H1 (cell line): ENCODE results near the gene TRIM6. TPM values are rescaled to one million over a fixed set of nuclear protein-coding genes. Genes with fewer than 3 reads are reported as not detected.

Experiments
- CEBPB ChIP-seq: IDR thresholded peaks from 2 replicates; pipeline ENCODE4 v1.6.1; 2012; ENCODE audit warnings: low read depth, low read length
- EGR1 ChIP-seq: IDR thresholded peaks from 2 replicates; pipeline ENCODE4 v1.6.1; 2011; ENCODE audit warnings: low read depth, low read length, borderline replicate concordance
- HDAC2 ChIP-seq, 2 experiments: fragments of 300-600 bp in 1 of 2; sonication (generic) in 1 of 2; IDR thresholded peaks; 2 replicates each; pipeline ENCODE4 v1.6.1; 2011 to 2012; ENCODE audit warnings: low read depth in 2 of 2, low read length in 2 of 2, mild to moderate bottlenecking in 2 of 2, moderate library complexity in 2 of 2, borderline replicate concordance in 1 of 2, inconsistent platforms in 1 of 2
- HDAC6 ChIP-seq: IDR thresholded peaks from one replicate; pipeline ENCODE4 v1.7.1; 2012; ENCODE audit warnings: low read depth, mild to moderate bottlenecking, inconsistent platforms, low read length, moderate library complexity
- JUN ChIP-seq: IDR thresholded peaks from 2 replicates; pipeline ENCODE4 v1.6.1; 2011; ENCODE audit warnings: low read depth, mild to moderate bottlenecking, improper control_type of control experiment, low read length
- KDM4A ChIP-seq: IDR thresholded peaks from one replicate; pipeline ENCODE4 v1.7.1; 2012; ENCODE audit warnings: low read depth, mild to moderate bottlenecking, moderate library complexity, low read length, inconsistent platforms; ENCODE audit not compliant: severe bottlenecking
- MAFK ChIP-seq: IDR thresholded peaks from 2 replicates; pipeline ENCODE4 v1.6.1; 2012; ENCODE audit warnings: low read depth, mild to moderate bottlenecking, improper control_type of control experiment, low read length
- SAP30 ChIP-seq: fragments of 300-600 bp; sonication (generic); IDR thresholded peaks from 2 replicates; pipeline ENCODE4 v1.7.1; 2012; ENCODE audit warnings: low read length, moderate library complexity, mild to moderate bottlenecking, inconsistent platforms; ENCODE audit not compliant: insufficient read depth, insufficient replicate concordance
- TAF7 ChIP-seq: optimal IDR thresholded peaks from 2 replicates; pipeline ENCODE3; 2011; ENCODE audit warnings: low read depth, mild to moderate bottlenecking, inconsistent platforms, low read length, moderate library complexity, borderline replicate concordance
- TBP ChIP-seq: IDR thresholded peaks from 2 replicates; pipeline ENCODE4 v1.6.1; 2011; ENCODE audit warnings: low read depth, low read length, improper control_type of control experiment
- ZNF274 ChIP-seq: IDR thresholded peaks from 2 replicates; pipeline ENCODE4 v1.7.0; 2012; ENCODE audit warnings: low read length, borderline replicate concordance; ENCODE audit errors: extremely low read depth
- polyA plus RNA-seq, 7 experiments: library from polyadenylated mRNA; depleted of rRNA in 3 of 7; stranded (reverse) in 5 of 7; unstranded in 2 of 7; fragments of >200 nt in 5 of 7; fragments of 200-250 nt in 2 of 7; gene quantifications; 1 replicate in 5 of 7; 2 replicates in 1 of 7; 4 replicates in 1 of 7; pipeline versions ENCODE4 v1.2.1 to v1.2.3, GENCODE V29; 2011 to 2013; ENCODE audit warnings: missing spikeins in 2 of 7, mixed read lengths in 2 of 7
- total RNA-seq: library from RNA; stranded (reverse); fragmentation: NEBNext Ultra II Directional; extraction: Animal tissue kit (Norgen Biotek cat#: 25700); gene quantifications from 2 replicates; pipeline ENCODE4 v1.2.1, GENCODE V29; 2021
- TF ChIP-seq, protein P1 (sequence below): fragments of 300-600 bp; sonication (generic); IDR thresholded peaks from 2 replicates; pipeline ENCODE4 v1.7.1; 2012; ENCODE audit warnings: low read length, moderate library complexity, mild to moderate bottlenecking, inconsistent platforms; ENCODE audit not compliant: insufficient replicate concordance

Gene TRIM6
- total and polyA plus RNA-seq, 2 of the 8 experiments (the other 6 are each of a cell fraction or from before 2014, with no cell fraction given) = 21.6 to 23.3 TPM

DNA sequence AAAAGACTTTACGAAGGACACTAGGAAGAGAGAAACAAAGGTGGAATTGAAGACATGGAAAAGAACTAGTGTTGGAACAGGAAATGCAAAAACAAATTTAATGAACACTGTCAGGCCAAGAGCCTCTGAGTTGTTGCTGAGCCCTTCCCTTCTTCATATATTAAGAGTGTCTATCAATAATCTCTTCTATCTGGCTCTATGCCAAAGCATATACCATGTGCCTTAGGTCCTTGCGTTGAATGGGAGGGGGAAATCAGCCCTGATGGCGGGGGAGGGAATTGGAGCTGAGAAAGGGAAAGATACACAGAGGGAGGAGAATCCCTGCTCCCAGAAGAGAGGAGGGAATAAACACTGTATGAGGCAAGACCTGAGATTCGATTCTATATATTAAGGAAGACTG lies 21.3 kb upstream of the TRIM6 start (continued):
- TF ChIP-seq, protein P1, sequence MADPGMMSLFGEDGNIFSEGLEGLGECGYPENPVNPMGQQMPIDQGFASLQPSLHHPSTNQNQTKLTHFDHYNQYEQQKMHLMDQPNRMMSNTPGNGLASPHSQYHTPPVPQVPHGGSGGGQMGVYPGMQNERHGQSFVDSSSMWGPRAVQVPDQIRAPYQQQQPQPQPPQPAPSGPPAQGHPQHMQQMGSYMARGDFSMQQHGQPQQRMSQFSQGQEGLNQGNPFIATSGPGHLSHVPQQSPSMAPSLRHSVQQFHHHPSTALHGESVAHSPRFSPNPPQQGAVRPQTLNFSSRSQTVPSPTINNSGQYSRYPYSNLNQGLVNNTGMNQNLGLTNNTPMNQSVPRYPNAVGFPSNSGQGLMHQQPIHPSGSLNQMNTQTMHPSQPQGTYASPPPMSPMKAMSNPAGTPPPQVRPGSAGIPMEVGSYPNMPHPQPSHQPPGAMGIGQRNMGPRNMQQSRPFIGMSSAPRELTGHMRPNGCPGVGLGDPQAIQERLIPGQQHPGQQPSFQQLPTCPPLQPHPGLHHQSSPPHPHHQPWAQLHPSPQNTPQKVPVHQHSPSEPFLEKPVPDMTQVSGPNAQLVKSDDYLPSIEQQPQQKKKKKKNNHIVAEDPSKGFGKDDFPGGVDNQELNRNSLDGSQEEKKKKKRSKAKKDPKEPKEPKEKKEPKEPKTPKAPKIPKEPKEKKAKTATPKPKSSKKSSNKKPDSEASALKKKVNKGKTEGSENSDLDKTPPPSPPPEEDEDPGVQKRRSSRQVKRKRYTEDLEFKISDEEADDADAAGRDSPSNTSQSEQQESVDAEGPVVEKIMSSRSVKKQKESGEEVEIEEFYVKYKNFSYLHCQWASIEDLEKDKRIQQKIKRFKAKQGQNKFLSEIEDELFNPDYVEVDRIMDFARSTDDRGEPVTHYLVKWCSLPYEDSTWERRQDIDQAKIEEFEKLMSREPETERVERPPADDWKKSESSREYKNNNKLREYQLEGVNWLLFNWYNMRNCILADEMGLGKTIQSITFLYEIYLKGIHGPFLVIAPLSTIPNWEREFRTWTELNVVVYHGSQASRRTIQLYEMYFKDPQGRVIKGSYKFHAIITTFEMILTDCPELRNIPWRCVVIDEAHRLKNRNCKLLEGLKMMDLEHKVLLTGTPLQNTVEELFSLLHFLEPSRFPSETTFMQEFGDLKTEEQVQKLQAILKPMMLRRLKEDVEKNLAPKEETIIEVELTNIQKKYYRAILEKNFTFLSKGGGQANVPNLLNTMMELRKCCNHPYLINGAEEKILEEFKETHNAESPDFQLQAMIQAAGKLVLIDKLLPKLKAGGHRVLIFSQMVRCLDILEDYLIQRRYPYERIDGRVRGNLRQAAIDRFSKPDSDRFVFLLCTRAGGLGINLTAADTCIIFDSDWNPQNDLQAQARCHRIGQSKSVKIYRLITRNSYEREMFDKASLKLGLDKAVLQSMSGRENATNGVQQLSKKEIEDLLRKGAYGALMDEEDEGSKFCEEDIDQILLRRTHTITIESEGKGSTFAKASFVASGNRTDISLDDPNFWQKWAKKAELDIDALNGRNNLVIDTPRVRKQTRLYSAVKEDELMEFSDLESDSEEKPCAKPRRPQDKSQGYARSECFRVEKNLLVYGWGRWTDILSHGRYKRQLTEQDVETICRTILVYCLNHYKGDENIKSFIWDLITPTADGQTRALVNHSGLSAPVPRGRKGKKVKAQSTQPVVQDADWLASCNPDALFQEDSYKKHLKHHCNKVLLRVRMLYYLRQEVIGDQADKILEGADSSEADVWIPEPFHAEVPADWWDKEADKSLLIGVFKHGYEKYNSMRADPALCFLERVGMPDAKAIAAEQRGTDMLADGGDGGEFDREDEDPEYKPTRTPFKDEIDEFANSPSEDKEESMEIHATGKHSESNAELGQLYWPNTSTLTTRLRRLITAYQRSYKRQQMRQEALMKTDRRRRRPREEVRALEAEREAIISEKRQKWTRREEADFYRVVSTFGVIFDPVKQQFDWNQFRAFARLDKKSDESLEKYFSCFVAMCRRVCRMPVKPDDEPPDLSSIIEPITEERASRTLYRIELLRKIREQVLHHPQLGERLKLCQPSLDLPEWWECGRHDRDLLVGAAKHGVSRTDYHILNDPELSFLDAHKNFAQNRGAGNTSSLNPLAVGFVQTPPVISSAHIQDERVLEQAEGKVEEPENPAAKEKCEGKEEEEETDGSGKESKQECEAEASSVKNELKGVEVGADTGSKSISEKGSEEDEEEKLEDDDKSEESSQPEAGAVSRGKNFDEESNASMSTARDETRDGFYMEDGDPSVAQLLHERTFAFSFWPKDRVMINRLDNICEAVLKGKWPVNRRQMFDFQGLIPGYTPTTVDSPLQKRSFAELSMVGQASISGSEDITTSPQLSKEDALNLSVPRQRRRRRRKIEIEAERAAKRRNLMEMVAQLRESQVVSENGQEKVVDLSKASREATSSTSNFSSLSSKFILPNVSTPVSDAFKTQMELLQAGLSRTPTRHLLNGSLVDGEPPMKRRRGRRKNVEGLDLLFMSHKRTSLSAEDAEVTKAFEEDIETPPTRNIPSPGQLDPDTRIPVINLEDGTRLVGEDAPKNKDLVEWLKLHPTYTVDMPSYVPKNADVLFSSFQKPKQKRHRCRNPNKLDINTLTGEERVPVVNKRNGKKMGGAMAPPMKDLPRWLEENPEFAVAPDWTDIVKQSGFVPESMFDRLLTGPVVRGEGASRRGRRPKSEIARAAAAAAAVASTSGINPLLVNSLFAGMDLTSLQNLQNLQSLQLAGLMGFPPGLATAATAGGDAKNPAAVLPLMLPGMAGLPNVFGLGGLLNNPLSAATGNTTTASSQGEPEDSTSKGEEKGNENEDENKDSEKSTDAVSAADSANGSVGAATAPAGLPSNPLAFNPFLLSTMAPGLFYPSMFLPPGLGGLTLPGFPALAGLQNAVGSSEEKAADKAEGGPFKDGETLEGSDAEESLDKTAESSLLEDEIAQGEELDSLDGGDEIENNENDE = no peak
- TF ChIP-seq TAF7 = no peak
- TF ChIP-seq TBP = no peak
- no peak for TF ChIP-seq HDAC6
- TF ChIP-seq SAP30 = no peak
- no peak for TF ChIP-seq ZNF274
- TF ChIP-seq EGR1 = no peak
- no peak for TF ChIP-seq JUN
- TF ChIP-seq CEBPB = no peak
- TF ChIP-seq HDAC2 (IDR thresholded peaks at IDR 0.05; ENCODE audit: borderline replicate concordance in 1 of 2, low read depth in 2 of 2, low read length in 2 of 2) = no peak
- no peak for TF ChIP-seq MAFK
- no peak for TF ChIP-seq KDM4A
